HuH-7.5 (cell line): ENCODE data around the gene PSMG3.

Source experiments
- DNase-seq: peaks from one replicate; pipeline ENCODE4 v3.0.0; 2011; ENCODE audit warnings: low spot score

The PSMG3 gene, protein sequence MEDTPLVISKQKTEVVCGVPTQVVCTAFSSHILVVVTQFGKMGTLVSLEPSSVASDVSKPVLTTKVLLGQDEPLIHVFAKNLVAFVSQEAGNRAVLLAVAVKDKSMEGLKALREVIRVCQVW

DNA sequence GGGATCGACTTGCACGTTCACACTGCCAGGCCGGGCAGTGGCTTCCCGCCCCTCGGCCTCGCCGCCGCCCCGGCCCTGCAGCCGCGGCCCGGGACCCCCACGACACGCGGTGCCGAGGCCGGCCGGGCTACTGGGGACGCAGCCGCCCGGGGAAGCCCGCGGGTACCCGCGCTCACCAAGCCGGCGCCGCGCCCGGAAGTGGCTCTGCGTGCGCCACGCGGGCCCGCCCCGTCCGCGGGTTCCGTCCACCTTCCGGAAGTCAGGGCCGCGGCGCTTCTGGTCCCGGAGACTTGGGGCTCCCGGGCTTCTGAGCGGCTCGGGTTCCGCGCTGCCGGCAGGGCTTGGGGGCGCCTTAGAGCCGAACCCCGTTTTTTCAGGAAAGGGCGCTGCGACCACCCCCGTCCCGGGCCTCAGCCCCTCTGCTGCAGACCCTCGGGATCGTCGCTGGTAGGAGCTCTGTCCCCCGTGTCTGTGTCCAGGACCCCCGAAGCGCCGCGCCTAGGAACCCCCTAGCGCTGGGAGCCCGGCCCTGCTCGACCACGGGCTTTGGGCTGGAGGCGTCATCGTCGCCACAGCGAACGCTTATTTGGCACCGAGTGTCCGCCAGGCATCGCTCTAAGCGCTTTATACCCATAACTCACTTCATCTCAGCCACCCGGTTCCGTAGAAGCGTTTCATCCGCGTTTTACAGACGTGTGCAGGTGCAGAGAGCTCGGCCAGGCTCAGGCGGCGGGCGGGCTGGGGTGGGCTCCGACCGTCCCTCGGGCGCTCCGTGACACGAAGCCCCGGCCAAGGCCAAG lies at the start of gene PSMG3:
PSMG3 (minus strand) TSS at position 200 of the 800 bp plus-strand sequence. CDS start 693 bp downstream, outside the sequence.
- peak; percentile 96 for DNase-seq

GRCh38 chr7:1618475-1618874 lies 48.6 kb upstream of the PSMG3 start:
- DNase-seq: no peak

DNA sequence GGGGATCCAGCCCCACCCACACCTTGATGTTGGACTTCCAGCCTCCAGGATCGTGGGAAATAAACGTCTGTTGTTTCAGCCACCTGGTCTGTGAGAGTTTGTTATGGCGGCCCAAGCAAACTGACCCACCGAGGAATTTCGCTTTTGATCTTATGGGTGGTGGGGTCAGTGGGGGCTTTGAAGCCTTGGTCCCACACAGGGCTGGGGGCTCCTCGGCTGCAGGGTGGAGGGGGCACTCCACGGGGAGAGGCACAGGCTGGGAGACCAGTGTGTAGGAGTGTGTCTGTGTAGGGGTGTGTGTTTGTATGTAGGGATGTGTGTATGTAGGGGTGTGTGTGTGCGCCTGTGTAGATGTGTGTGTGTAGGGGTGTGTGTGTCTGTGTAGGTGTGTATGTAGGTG lies 48.1 kb upstream of the PSMG3 start:
- DNase-seq: no peak

- DNase-seq: no peak
These were observed 46.9 kb upstream of the PSMG3 start for GRCh38 chr7:1616741-1617140.

- no peak for DNase-seq
These were observed 41.9 kb upstream of the PSMG3 start for GRCh38 chr7:1611708-1612241.

DNA sequence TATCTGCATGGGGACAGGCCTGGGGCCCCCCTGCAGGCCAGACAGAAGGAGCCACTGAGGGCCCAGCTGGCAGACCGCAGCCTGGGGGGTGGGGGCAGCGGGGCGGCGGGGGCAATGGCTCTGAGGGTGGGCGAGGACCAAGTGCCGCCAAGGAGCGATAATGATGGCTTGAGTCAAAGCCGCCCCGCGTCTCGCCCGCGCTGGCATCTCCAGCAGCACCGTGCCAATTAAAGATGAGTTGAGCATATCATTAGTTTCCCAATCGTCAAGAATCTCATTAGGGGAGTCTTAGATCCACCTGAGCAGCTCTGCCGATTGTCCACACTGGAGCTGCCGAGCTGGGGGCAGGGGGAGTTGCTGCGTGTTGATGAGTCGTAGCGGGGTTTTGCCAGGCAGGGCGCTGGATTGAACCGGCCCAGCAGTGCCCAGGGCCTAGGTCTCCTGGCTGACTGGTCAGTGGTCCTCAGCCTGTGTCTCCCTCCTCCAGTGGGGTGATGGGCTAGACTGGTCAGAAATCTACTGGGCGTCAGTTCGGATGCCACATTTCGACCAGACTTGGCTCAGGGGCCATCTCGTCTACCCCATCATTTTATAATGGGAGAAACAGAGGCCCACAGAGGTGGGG lies 41.0 kb upstream of the PSMG3 start:
- DNase-seq: no peak

DNA sequence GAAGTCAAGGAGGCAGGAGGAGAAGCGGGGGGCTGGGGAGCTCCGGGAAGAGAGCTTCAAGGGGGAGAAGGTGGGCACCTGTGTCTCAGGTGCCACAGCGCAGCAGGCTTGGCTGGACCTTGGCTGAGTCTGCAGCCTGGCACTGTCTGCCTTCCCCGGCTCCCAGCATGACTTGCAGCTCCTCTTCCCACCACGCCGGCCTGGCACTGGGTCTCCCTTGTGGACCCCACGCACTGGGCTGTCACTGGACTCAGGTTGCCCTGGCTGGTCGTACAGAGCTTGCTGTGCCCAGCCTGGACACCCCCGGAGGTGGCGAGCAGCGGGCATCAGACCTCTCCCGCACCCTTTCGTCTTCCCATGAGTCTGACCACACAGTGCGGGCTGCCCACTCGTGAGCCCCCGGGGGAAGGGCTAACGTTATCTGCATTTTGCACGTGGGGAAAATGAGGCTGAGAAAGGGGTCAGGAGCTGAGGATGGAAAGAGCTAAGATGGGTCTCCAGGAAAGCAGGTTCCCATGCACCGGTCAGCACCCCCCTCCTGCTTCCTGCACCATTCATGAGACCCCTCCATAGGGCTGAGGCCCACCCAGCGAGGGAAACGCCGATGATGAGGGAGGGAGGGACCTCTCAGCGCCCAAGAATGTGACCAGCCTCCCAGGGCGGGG lies 40.3 kb upstream of the PSMG3 start:
- DNase-seq: no peak

GRCh38 chr7:1609023-1609422 lies 39.2 kb upstream of the PSMG3 start:
- no peak for DNase-seq

- no peak for DNase-seq
These were observed 38.5 kb upstream of the PSMG3 start for GRCh38 chr7:1608318-1608717.

DNA sequence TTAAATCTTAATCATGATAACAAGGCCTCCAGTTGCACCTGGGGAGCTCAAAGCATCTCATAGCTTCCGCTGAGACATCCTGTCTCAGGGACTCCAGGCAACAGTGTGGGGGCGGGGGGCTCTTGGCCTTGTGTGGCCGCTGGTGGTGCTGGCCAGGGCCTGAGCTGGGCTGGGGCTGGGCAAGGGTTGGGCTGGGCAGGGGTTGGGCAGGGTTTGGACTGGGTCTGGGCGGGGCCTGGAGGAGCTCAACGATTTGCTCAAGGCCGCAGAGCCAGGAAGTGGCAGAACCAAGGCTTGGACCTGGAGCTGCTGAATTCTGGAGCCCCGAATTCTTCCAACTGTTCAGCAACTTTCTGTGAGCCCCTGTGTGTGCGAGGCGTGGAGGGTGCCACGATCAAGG lies 37.9 kb upstream of the PSMG3 start:
- no peak for DNase-seq

DNA sequence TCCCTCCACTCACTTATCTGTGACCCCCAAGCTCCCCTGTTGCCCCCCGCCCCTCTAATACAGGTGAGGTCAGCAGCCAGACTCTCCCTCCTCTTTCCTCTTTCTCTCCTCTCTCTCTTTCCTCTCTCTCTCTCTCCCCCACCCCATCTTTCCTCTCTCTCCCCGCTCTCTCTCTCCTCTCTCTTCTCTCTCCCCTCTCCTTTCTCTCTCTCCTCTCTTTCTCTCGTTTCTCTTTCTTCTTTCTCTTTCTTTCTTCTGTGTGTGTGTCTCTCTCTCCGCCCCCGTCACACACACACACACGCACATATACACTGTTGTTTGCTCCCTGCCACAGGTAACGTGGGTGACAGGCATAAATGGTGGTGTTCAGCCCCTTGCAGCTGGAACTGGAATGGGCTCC lies 37.2 kb upstream of the PSMG3 start:
- DNase-seq: no peak

- no peak for DNase-seq
These were observed 34.6 kb upstream of the PSMG3 start for GRCh38 chr7:1604383-1604782.

- DNase-seq: no peak
These were observed 33.8 kb upstream of the PSMG3 start for GRCh38 chr7:1603346-1604225.

- no peak for DNase-seq
These were observed 32.6 kb upstream of the PSMG3 start for GRCh38 chr7:1602386-1602785.

DNA sequence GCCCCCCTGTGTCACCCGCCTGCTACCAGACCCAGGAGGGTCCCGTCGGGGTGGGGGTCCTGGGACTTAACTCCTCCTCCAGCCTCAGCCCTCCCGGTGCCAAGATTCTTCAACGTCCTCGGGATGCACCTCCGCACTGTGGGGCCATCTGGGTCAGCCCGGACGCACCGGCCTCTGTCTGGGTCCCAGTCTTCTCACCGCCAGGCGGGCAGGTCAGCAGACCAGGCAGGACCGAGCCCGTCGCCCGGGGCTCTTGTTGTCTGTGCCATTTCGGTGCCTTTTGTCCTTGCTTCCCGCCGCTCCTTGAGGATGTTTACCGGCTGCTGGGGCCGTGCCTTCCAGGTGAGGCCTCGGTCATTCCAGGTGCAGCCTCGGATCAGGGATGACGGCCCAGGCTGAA lies 32.1 kb upstream of the PSMG3 start:
- DNase-seq: no peak

GRCh38 chr7:1599640-1600395 lies 30.0 kb upstream of the PSMG3 start:
- DNase-seq: no peak

DNA sequence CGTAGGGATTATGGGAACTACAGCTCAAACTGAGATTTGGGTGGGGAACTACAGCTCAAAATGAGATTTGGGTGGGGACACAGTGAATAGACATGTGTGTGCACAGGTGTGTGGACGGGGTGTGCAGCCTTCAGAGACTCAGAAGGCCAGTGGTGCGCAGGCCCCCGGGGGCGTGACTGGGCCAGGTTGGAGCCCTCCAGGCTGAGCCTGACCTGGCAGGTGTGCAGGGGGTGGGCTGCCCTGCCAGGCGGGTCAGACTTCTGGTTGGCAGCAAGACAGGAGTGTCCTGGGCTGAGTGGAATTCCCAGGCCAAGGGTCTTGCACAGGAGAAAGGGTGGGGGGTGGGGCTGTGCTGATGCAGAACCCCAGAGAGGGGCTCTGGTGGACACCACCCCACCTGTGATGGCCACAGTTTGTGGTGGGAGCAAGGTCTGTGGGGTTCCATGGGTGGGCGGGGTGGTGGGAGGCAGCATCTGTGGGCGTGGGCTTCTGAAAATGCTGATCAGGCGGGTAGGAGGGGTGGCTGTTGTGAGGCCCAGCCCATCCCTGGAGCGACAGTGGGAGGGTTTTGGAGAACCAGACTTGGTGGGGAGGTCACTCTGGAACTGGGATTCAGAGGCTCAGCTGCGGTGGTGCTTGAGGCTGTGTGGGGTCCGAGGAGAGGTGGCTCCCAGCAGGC lies 29.3 kb upstream of the PSMG3 start:
- DNase-seq: no peak

DNA sequence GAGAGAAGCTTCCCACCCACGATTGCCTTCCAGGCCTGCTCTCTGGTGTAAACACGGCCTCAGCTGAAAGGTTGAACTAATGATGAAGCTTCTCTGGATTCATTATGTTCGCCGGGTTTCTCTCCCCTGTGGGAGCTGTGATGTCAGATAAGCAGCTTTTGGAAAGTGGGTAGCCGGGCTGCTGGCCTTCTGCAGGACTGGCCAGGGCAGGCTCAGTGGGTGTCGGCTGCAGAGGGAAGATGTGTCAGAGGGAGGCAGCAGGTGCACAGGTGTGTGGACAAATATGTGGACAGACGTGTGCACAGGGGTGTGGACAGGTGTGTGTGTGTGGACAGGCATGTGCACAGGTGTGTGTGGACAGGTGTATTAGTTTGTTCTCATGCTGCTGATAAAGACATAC lies 28.5 kb upstream of the PSMG3 start:
- DNase-seq: no peak

DNA sequence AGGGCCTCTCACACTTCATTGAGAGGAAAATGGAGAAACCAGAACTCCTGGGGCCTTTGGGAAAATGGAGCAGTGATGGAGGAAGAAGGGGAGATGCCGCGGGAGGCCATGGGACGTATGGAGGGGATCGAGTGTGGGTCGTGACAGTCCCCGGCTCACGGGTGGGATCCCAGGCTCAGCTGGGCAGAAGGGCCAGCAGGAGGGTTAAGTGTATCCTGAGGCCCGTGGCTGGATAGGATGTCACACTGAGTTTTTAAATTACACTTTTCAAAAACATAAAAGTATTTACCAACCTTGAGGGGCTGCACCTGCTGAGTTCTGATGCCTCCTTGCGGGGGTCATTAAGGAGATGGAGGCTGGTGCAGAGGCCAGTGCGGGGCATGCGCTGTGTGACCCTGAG lies 28.0 kb upstream of the PSMG3 start:
- DNase-seq: no peak

DNA sequence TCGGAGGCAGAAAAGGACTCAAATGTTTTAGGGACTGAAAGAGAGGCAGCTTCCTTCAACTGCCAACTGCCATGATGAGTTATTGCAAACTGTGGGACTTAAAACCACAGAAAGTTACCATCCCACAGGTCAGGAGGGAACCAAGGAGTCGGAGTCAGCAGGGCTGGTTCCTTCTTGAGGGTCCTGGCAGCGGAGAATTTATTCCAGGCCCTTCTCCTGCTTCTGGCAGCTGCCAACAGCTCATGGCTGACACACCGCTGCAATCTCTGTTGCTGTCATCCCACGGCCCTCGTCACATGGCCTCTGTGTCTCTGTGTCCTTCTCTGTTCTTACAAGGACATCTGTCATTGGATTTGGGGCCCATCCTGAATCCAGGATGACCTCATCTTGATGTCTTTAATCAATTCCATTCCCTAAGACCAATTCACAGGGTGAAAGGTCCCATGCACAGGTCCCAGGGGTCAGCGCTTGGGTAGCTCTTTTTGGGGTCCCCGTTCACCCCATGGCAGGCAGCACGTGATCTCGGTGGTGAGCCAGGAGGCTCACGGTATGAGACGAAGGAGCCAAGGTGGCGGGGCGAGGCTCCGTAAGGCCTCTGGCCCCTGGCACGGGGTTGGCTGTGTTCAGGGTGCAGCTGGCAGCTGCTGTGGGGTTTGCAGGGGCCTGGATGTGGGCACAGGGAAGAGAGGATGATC lies 27.4 kb upstream of the PSMG3 start:
- DNase-seq: no peak
